ENCODE measurements around the gene AHRR. TPM values are rescaled to one million over a fixed set of nuclear protein-coding genes. Genes with fewer than 3 reads are reported as not detected.
"Not testable (repeated sequence)": the region's sequence is repeated elsewhere in the genome, so short reads cannot be mapped to it uniquely, and the experiment has no call there.

The AHRR gene
- polyA plus RNA-seq, 1 donor from 2014 or later = 0.05 TPM

DNA sequence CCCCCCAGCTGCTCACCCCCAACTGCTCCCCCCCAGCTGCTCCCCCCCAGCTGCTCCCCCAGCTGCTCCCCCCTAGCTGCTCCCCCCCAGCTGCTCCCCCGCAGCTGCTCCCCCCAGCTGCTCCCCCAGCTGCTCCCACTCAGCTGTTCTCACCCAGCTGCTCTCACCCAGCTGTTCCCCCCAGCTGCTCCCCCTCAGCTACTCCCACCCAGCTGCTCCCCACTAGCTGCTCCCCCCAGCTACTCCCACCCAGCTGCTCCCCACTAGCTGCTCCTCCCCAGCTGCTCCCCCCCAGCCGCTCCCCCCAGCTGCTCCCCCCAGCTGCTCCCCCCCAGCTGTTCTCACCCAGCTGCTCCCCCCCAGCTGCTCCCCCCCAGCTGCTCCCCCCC, 22.8 kb upstream of the AHRR start:
- Mint-ChIP-seq H3K36me3 (peaks cover 2% of the 10 kb centered on the region), H3K27ac (no peak overlapping the region), H3K27me3 (no peaks in the 10 kb centered on the region), H3K4me3 (no peak overlapping the region), H3K4me1 (peaks cover 7 to 15% (median 12%) of the 10 kb centered on the region in 3 donors), H3K9me3 (no peaks in the 10 kb centered on the region)

DNA sequence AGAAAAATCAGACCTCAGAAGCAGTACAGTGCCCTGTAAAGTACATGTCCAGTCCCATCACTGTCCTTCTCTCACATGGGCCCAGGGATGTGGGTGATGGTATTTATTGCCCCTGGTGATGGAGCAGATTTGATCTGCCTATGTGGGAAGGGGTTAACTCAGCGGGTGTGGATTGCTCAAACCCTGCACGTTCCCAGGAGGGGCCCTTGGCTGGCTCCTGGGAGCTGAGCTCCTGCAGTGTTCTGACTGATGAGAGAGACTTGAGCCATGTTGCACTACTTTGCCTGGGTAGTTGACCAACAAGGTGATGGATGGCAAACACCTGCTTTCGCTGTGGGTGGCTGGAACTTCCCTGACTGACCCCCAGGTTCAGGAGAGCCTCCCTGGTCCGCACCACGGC, 21.6 kb upstream of the AHRR start:
- H3K4me1 Mint-ChIP-seq = peaks cover 7 to 15% (median 12%) of the 10 kb centered on the region in 3 donors
- H3K27me3 Mint-ChIP-seq, H3K9me3 Mint-ChIP-seq, H3K4me3 Mint-ChIP-seq, H3K36me3 Mint-ChIP-seq: not testable (repeated sequence)
- peak overlapping the region in 1 of 3 donors; percentile 27 for H3K27ac Mint-ChIP-seq

DNA sequence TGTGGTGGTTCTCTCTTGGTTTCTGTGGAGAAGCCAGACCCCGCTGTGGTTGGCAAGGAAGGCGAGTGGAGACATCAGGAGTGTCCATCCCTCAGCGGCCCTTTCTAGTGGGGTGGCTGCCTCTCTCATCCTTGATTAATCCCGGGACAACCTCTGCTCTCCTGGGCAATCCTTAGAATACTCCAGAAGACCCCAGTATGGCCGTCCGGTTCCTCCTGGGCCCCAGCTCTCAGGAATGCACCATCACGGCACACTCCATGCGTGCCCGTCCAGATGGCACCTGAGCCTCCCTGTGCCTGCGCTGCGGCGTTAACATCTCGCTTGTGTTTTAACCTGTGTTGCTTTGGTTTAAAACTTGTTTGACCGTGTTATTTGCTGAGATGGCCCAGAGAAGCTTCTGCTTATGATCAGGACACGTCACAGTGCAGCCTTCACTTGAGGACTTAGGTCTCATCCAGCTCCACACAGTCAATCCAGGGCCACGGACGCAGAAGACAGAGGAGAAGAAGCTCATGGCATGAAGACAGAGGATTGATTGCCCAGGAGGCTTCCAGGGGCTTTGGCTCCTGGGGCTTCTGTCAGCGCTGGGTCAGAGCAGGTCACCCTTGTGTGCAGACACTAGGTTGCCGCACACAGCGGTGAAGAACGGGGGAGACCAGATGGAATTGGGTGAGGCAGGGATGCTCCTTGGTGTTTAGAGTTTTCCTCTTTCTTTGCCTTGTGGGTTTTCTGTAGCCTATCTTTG, 20.7 kb upstream of the AHRR start:
- not testable (repeated sequence) for H3K36me3 Mint-ChIP-seq, H3K9me3 Mint-ChIP-seq, H3K27ac Mint-ChIP-seq, H3K4me3 Mint-ChIP-seq, H3K27me3 Mint-ChIP-seq
- peaks cover 7 to 15% (median 12%) of the 10 kb centered on the region in 3 donors for H3K4me1 Mint-ChIP-seq

DNA sequence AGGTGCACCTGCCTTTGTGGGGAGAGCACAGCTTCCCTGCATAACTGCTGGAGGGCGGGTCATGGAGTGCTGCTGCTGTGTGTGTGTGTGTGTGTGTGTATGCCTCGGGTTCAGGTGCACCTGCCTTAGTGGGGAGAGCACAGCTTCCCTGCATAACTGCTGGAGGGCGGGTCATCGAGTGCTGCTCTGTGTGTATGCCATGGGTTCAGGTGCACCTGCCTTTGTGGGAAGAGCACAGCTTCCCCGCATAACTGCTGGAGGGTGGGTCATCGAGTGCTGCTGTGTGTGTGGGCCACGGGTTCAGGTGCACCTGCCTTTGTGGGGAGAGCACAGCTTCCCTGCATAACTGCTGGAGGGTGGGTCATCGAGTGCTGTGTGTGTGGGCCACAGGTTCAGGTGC, 19.1 kb upstream of the AHRR start:
- H3K27me3 Mint-ChIP-seq, H3K4me3 Mint-ChIP-seq, H3K36me3 Mint-ChIP-seq, H3K9me3 Mint-ChIP-seq, H3K27ac Mint-ChIP-seq: not testable (repeated sequence)
- peaks cover 7 to 13% (median 9%) of the 10 kb centered on the region in 3 donors for H3K4me1 Mint-ChIP-seq

DNA sequence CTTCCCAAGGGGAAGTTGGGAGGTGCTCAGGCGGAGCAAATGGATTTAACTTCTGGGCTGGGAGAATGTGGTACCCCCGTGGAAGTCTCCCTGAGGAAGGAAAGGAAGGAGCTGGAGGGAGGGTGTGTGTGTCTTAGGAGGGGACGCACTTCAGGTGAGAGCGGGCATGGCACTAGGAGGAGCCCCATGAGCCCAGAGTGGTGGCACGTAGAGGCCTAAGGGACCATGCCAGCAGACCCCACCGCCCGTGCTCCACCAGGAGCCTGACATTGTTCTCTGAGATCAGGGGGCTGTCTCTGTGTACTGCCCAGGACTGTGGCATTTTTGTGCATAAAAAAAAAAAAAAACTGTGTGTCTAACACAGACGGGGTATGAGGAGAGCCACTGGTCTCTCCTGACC, 18.5 kb upstream of the AHRR start:
- Mint-ChIP-seq H3K27me3 (no peaks in the 10 kb centered on the region), H3K27ac (no peak overlapping the region), H3K4me3 (no peak overlapping the region), H3K4me1 (peaks cover 6 to 12% (median 7%) of the 10 kb centered on the region in 3 donors), H3K9me3 (no peaks in the 10 kb centered on the region), H3K36me3 (peaks cover 2% of the 10 kb centered on the region)

DNA sequence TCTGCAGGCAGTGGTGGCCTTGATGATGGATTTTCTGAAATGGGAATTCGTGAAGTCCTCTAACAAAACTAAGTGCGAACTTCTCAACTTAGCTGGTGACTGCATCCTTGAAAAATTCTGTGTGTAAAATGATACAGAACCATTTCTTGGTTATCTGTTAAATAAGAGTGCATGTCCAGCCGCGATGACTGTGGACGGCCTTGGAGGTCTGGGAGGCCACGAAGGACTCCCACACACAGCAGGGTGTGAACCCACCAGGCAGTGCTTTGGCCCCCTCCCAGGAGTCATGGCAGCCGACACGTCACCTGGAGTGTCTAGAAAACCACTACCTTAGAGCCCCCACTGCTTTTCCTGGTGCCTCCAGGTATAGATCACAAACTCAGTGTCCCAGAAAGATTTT, 17.8 kb upstream of the AHRR start:
- not testable (repeated sequence) for H3K27me3 Mint-ChIP-seq, H3K9me3 Mint-ChIP-seq, H3K4me3 Mint-ChIP-seq, H3K36me3 Mint-ChIP-seq
- Mint-ChIP-seq H3K4me1 (peaks cover 6 to 12% (median 7%) of the 10 kb centered on the region in 3 donors), H3K27ac (peak overlapping the region in 1 of 3 donors; percentile 57)

DNA sequence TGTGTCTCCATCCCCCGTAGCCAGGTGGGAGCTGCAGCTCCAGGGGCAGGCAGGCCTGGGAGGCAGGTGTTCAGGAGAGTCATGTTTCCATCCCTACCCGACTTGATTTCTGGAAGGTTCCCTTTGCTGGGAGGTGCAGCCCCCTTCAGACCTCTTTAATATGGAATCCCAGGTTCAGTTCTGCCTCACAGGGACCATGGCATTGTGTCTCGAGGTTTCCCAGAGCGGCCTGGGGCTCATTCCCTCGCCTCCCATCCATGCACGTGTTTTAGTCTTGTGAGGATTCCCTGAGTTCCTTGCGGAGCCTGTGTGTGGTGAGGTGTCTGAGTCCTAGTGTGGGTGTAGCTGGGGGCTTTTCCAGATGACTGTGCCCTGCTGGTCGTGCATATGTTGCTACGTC, 16.5 kb upstream of the AHRR start:
- Mint-ChIP-seq H3K27ac (no peak overlapping the region), H3K4me1 (peaks cover 6 to 10% (median 7%) of the 10 kb centered on the region in 3 donors), H3K4me3 (no peak overlapping the region), H3K27me3 (no peaks in the 10 kb centered on the region), H3K36me3 (peaks cover 4% of the 10 kb centered on the region), H3K9me3 (no peaks in the 10 kb centered on the region)

DNA sequence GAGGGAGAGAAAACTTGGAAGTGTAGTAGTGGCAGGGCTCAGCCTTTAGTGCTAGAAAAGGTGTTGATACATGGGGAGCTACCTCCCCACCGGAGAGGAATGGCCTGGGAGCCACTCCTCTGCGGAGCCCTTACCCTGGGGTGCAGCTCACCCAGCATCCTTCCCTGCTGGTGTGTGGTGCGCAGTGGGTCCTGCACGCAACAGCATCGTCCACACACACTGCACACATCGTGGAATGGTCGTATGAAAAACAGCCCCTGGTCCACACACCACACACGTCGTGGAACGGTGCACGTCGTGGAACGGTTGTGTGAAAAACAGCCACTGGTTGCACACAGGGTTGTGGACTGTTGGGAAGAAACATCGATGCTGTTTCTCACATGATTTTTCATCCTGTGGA, 16.1 kb upstream of the AHRR start:
- Mint-ChIP-seq H3K9me3 (no peaks in the 10 kb centered on the region), H3K27ac (no peak overlapping the region), H3K36me3 (peaks cover 4% of the 10 kb centered on the region), H3K4me3 (no peak overlapping the region), H3K27me3 (no peaks in the 10 kb centered on the region), H3K4me1 (peaks cover 6 to 10% (median 7%) of the 10 kb centered on the region in 3 donors)

DNA sequence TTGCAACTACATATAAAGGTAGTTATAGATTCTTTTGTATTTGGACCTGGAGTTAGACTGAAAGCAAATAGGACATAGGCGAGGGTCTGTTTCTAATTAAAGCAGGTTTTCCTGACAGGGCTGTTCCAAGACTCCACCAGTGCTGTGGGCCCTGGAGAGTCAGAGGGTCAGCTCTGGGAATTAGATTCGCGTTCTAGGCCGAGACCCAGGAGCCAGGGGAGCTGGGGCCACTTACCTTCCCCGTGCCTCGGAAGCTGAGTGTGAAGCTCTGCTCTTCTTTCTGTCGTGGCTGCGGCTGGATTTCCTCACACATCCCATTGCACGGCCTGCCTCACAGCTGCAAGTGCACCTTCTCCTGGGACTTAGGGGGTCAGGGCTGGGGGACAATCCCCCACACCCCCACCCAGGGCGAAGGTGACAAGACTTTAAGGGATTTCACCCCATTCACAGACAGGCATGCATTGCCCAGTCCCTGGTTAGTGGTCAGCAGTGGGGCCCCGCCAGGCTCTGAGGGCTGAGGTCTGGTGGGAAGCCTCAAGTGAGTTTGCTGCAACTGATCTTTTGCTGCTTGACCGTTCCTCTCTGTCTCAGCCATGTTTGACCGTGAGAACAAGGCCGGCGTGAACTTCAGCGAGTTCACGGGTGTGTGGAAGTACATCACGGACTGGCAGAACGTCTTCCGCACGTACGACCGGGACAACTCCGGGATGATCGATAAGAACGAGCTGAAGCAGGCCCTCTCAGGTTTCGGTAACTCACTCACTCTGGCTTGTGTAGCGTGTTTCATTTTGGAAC, 15.3 kb upstream of the AHRR start:
- H3K4me3 Mint-ChIP-seq = no peak overlapping the region
- no peaks in the 10 kb centered on the region for H3K27me3 Mint-ChIP-seq
- H3K36me3 Mint-ChIP-seq = peaks cover 4% of the 10 kb centered on the region
- no peaks in the 10 kb centered on the region for H3K9me3 Mint-ChIP-seq
- H3K4me1 Mint-ChIP-seq = peaks cover 4 to 10% (median 4%) of the 10 kb centered on the region in 3 donors
- H3K27ac Mint-ChIP-seq = no peak overlapping the region

DNA sequence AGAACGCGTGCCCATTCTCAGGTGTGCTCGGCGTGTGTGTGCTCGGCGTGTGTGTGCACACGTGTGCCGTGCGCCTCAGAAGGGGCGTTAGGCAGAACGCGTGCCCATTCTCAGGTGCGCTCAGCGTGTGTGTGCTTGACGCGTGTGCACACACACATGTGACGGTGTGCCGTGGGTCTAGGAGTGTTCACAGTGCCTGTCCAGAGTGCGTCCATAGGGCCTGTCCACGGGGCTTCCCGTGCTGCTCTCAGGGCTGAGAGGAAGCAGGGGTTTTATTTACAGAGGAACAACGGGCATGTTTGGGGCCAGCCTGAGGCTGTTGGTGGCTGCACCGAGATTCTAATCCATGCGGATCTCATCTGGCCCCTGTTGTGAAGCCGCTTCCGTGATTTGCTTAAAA, 14.2 kb upstream of the AHRR start:
- H3K27me3 Mint-ChIP-seq = no peaks in the 10 kb centered on the region
- H3K27ac Mint-ChIP-seq = no peak overlapping the region
- peaks cover 0 to 2% (median 0%) of the 10 kb centered on the region in 3 donors for H3K4me1 Mint-ChIP-seq

DNA sequence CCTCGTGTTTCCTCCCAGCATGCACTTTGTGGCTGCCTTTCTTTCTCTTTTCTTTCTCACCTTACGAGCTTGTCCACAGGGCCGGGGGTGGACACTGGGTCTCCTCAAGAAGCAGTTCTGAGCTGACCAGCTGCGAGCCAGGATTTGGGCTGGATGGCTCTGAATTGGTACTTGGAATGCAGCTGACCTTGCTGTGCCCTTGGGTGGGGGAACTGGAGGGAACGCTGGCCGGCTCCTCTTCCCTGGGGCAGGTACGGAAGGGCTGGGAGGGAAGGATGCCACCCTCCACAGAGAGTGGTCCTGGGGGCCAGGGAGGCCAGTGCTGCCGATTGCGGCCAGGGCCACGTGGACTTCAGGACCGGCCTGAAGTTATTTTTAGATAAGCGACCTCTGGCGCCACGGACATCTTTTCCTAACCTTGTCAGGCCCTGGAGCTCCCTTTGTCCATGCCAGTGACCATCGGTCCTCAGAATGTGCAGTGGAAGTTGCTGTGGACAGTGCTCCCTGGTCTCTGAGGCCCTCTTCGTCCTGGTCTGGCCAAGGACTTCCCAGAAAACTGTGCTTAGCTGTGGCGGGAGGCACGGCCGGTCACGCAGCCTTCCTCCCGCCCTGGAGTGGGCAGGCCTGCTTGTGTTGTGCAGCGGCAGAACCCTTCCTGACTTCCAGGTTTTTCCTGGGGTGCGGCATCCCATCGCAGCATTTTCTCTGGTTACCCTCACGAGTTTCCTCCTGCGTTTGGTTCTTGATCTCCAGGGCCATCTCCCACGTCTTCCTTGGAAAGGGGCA, 13.5 kb upstream of the AHRR start:
- H3K36me3 Mint-ChIP-seq = peaks cover 1% of the 10 kb centered on the region
- no peak overlapping the region for H3K4me3 Mint-ChIP-seq
- H3K27ac Mint-ChIP-seq = no peak overlapping the region
- peaks cover 0 to 2% (median 0%) of the 10 kb centered on the region in 3 donors for H3K4me1 Mint-ChIP-seq
- no peaks in the 10 kb centered on the region for H3K27me3 Mint-ChIP-seq
- H3K9me3 Mint-ChIP-seq = no peaks in the 10 kb centered on the region

More for the DNA sequence above, 14.2 kb upstream of the AHRR start:
- Mint-ChIP-seq H3K9me3 (no peaks in the 10 kb centered on the region), H3K4me3 (no peak overlapping the region), H3K36me3 (peaks cover 1% of the 10 kb centered on the region)

DNA sequence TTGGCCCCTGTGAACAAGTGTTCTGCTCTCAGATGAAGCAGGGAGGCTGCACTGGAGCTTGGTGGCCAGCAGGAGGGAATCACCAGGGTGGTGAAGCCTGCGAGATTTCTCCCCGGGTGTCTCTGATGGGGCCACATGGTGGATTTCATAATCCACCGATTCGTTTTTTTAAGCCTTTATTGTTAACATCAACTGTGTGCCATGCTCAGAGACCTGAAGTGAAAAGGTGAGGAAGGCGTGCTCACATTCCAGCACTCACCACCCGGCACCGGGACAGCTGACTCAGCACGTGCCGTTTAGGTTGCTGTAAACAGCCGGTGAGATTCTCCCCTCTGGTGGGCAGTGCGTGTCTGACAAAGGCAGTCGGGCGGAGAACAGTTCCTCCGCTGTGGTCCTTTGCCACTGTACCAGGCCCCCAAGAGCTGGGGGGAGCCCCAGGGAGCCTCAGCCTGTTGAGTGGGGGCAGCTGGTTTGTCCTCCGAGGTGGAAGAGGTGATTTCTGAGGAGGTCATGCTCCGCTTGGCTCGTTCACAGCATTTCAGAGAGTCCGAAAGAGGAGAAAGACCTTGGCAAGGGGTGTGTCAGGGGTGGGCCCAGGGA, 12.7 kb upstream of the AHRR start:
- H3K4me1 Mint-ChIP-seq = no peaks in the 10 kb centered on the region
- no peaks in the 10 kb centered on the region for H3K27me3 Mint-ChIP-seq
- no peaks in the 10 kb centered on the region for H3K9me3 Mint-ChIP-seq
- H3K36me3 Mint-ChIP-seq = peaks cover 1% of the 10 kb centered on the region
- H3K4me3 Mint-ChIP-seq = no peak overlapping the region
- no peak overlapping the region for H3K27ac Mint-ChIP-seq

DNA sequence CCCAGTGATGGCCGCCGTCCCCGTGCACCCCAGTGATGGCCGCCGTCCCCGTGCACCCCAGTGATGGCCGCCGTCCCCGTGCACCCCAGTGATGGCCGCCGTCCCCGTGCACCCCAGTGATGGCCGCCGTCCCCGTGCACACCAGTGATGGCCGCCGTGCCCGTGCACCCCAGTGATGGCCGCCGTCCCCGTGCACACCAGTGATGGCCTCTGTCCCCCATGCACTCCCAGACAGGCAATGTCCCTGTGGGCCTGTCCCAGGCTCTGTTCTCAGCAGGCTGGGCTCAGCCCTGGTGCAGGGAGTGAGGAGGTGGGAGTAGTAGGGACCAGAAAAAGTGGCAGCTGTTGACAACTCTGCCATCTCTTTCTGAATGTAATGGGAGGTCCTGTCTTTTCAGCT, 11.7 kb upstream of the AHRR start:
- not testable (repeated sequence) for H3K27ac Mint-ChIP-seq, H3K4me1 Mint-ChIP-seq, H3K4me3 Mint-ChIP-seq, H3K36me3 Mint-ChIP-seq, H3K9me3 Mint-ChIP-seq, H3K27me3 Mint-ChIP-seq

DNA sequence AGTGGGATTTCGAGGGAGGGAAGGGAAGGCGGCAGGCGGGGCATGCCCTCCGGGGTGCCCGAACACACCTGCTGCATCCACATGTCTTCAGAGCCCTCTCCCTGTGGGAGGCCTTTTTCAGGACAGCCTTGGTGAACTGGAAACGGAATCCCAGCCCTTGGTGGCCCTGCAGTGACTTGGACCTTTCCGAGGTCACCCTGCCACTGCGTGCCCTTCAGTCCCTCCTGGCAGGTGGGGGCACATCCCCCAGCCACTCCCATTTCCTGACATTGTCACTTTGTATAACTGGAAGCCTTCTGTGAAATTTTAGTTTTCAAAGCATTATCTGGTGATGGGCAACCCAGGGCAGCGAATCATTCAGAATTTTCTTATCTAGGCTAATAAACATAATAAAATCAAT, 11.0 kb upstream of the AHRR start:
- H3K36me3 Mint-ChIP-seq = peaks cover 1% of the 10 kb centered on the region
- H3K27me3 Mint-ChIP-seq = no peaks in the 10 kb centered on the region
- H3K4me1 Mint-ChIP-seq = no peaks in the 10 kb centered on the region
- H3K27ac Mint-ChIP-seq = no peak overlapping the region
- no peaks in the 10 kb centered on the region for H3K9me3 Mint-ChIP-seq
- H3K4me3 Mint-ChIP-seq = no peak overlapping the region

DNA sequence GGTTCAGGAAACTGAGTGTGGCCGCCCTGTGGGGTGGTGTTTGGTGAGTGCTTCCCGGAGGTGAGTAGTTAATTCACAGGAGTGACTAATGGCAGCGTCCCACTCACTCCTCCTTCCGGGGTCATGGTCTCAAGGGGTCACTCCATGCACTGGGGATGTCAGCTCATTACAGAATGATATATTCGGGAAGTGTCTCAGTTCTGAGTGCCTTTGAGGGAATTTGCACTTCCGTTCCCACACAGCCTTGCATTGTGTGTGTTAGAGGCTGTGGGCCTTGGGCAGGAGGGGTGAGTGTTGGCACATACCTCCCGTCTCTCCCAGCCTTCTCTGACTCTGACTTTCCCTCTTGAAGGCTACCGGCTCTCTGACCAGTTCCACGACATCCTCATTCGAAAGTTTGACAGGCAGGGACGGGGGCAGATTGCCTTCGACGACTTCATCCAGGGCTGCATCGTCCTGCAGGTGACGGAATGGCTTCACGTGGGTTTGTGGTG, 10.5 kb upstream of the AHRR start:
- Mint-ChIP-seq H3K36me3 (peaks cover 1% of the 10 kb centered on the region), H3K27ac (no peak overlapping the region), H3K4me3 (no peak overlapping the region), H3K4me1 (no peaks in the 10 kb centered on the region), H3K9me3 (no peaks in the 10 kb centered on the region), H3K27me3 (no peaks in the 10 kb centered on the region)
